Endothelial cell of umbilical vein (primary cell): ENCODE data around the gene RMP24.

Experiments
- BruUV-seq: library from RNA; stranded (reverse); fragments of 400-500 nt; replicated peaks from 2 replicates; lab custom pipeline; 2021; lab: Mats Ljungman, UMichigan
- CTCF ChIA-PET: fragments of 300-600, 350-600 bp; sonication (Branson Sonifier 250); formaldehyde crosslinking; loops from one replicate; lab custom pipeline; 2021; ENCODE audit warnings: antibody characterized with exemption, inconsistent platforms; lab: Charles Lee
- POLR2A ChIA-PET: fragments of 300-600, 350-600 bp; sonication (Branson Sonifier 250); formaldehyde crosslinking; loops from one replicate; lab custom pipeline; 2021; ENCODE audit warnings: antibody characterized with exemption, inconsistent platforms; lab: Charles Lee
- DNase-seq: peaks from one replicate; pipeline ENCODE4 v3.0.0-alpha.2; 2011; ENCODE audit warnings: low read depth, low spot score
- FAIRE-seq: peaks from 2 replicates; lab custom pipeline; 2011; peaks lifted over from hg19 to GRCh38; lab: Jason Lieb, UNC
- H2AFZ ChIP-seq: 2 replicates; pipeline ENCODE4 v1.6.0; 2012; ENCODE audit warnings: low read depth, low read length, control low read depth, inconsistent platforms
- H3K27ac ChIP-seq: 2 replicates; pipeline ENCODE4 v1.5.1; 2011; ENCODE audit warnings: low read depth, mild to moderate bottlenecking, control low read depth, low read length, moderate library complexity; ENCODE audit not compliant: insufficient read depth
- H3K27me3 ChIP-seq, 2 experiments: 2 replicates each; pipeline versions ENCODE4 v1.6.0 to v1.6.1; 2011; ENCODE audit warnings: low read length in 2 of 2, mixed read lengths in 1 of 2; ENCODE audit not compliant: control insufficient read depth in 2 of 2, insufficient read depth in 2 of 2
- H3K36me3 ChIP-seq, 2 experiments: 2 replicates in 1 of 2; 3 replicates in 1 of 2; pipeline ENCODE4 v1.5.1; 2011; ENCODE audit warnings: low read length in 2 of 2, mild to moderate bottlenecking in 1 of 2, moderate library complexity in 1 of 2; ENCODE audit not compliant: control insufficient read depth in 2 of 2, insufficient read depth in 2 of 2; ENCODE audit errors: extremely low read depth in 1 of 2
- H3K4me1 ChIP-seq: 3 replicates; pipeline ENCODE4 v1.5.1; 2011; ENCODE audit warnings: mild to moderate bottlenecking, low read length; ENCODE audit not compliant: control insufficient read depth, insufficient read depth; ENCODE audit errors: extremely low read depth
- H3K4me2 ChIP-seq: 2 replicates; pipeline ENCODE4 v1.6.1; 2011; ENCODE audit warnings: low read length, control low read depth, mixed read lengths; ENCODE audit not compliant: insufficient read depth
- H3K4me3 ChIP-seq, 3 experiments: fragments of 200-600 bp in 1 of 3; sonication (generic), shearing (Covaris generic) in 1 of 3; replicated peaks in 1 of 3; 2 replicates each; pipeline ENCODE4 v1.5.1; 2011 to 2016; ENCODE audit warnings: control low read depth in 3 of 3, low read length in 3 of 3, mild to moderate bottlenecking in 2 of 3, inconsistent platforms in 1 of 3, low read depth in 1 of 3, moderate library complexity in 1 of 3; ENCODE audit not compliant: insufficient read depth in 1 of 3
- H3K79me2 ChIP-seq: 2 replicates; pipeline ENCODE4 v1.6.0; 2012; ENCODE audit warnings: low read length, inconsistent platforms; ENCODE audit not compliant: control insufficient read depth, insufficient read depth
- H3K9ac ChIP-seq: replicated peaks from 2 replicates; pipeline ENCODE3; 2011; ENCODE audit warnings: low read length, control low read depth; ENCODE audit not compliant: insufficient read depth; ENCODE audit errors: extremely low read depth
- H3K9me1 ChIP-seq: replicated peaks from 3 replicates; pipeline ENCODE4 v1.6.0; 2011; ENCODE audit warnings: mild to moderate bottlenecking, low read length; ENCODE audit not compliant: control insufficient read depth, insufficient read depth; ENCODE audit errors: extremely low read depth
- H3K9me3 ChIP-seq: replicated peaks from 2 replicates; pipeline ENCODE4 v1.5.1; 2012; ENCODE audit warnings: low read length, inconsistent platforms; ENCODE audit not compliant: control insufficient read depth, insufficient read depth
- H4K20me1 ChIP-seq: replicated peaks from 2 replicates; pipeline ENCODE3; 2011; ENCODE audit warnings: mild to moderate bottlenecking, low read length; ENCODE audit not compliant: control insufficient read depth, insufficient read depth; ENCODE audit errors: extremely low read depth
- EZH2 ChIP-seq: IDR thresholded peaks from 2 replicates; pipeline ENCODE4 v1.6.1; 2012; ENCODE audit warnings: borderline replicate concordance, low read depth, mild to moderate bottlenecking, moderate library complexity, low read length, inconsistent platforms; ENCODE audit not compliant: severe bottlenecking
- GATA2 ChIP-seq: IDR thresholded peaks from 2 replicates; pipeline ENCODE4 v1.7.0; 2011; ENCODE audit warnings: low read depth, mild to moderate bottlenecking, moderate library complexity, mixed read lengths, low read length; ENCODE audit not compliant: insufficient read length, insufficient read depth
- MYC ChIP-seq: IDR thresholded peaks from one replicate; pipeline ENCODE4 v1.6.1; 2011; ENCODE audit warnings: mild to moderate bottlenecking, low read depth, low read length
- POLR2A ChIP-seq: IDR thresholded peaks from 2 replicates; pipeline ENCODE4 v1.6.1; 2012; ENCODE audit warnings: low read depth, mild to moderate bottlenecking, control low read depth, low read length
- POLR2AphosphoS5 ChIP-seq: IDR thresholded peaks from 2 replicates; pipeline ENCODE4 v1.6.1; 2012; ENCODE audit warnings: low read depth, mild to moderate bottlenecking, control low read depth, low read length, moderate library complexity; ENCODE audit not compliant: insufficient read depth
- dilution Hi-C: fragments of 300-500 bp; cut with MboI; formaldehyde crosslinking; loops from one replicate; pipeline ENCODE4 v1.15.0; 2019; ENCODE audit warnings: low sequenced_read_pairs; ENCODE audit not compliant: extremely low pct_ligation_motif_present
- intact Hi-C: fragments of 100-400 bp; cut with micrococcal nuclease; formaldehyde crosslinking; loops from one replicate; pipeline ENCODE4 v1.10.0; 2022
- TF ChIP-seq, protein P1 (sequence below): IDR thresholded peaks from 2 replicates; pipeline ENCODE4 v1.6.1; 2011; ENCODE audit not compliant: insufficient read depth, insufficient read length
- TF ChIP-seq, protein P2 (sequence below), 2 donors: IDR thresholded peaks; 1 replicate in 1 of 2; 2 replicates in 1 of 2; pipeline ENCODE4 v1.5.1; 2011; ENCODE audit warnings: low read length in 2 of 2, mild to moderate bottlenecking in 2 of 2, moderate library complexity in 2 of 2, control low read depth in 1 of 2, inconsistent platforms in 1 of 2, low read depth in 1 of 2; ENCODE audit not compliant: insufficient read depth in 1 of 2; ENCODE audit errors: extremely low read depth in 1 of 2

The RMP24 gene

DNA sequence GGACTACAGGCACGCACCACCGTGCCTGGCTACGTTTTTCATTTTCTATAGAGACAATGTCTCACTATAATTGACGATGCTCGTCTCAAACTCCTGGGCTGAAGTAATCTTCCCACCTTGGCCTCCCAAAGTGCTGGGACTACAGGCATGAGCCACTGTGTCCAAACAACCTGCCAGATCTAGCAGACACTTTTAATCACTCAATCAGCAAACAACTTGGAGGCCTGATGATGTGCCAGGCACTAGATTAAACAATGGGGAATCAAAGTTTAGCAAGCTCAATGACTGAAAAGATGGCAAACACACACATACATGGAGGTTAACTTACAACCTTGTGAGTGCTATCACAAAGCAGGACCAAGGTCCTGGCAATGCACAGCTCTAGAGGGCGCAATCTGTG is 29.8 kb upstream of the RMP24 start:
- no peaks in the 10 kb centered on the region for H3K36me3 ChIP-seq
- DNase-seq (no peak), FAIRE-seq (no peak)
- H3K4me2 ChIP-seq, result no peak overlapping the region
- no peak overlapping the region for H3K4me3 ChIP-seq
- H3K27me3 ChIP-seq, result peaks cover 0 to 3% of the 10 kb centered on the region in 2 experiments
- TF ChIP-seq POLR2AphosphoS5 (no peak), MYC (no peak), EZH2 (no peak), GATA2 (no peak), POLR2A (no peak)
- TF ChIP-seq, protein P1, sequence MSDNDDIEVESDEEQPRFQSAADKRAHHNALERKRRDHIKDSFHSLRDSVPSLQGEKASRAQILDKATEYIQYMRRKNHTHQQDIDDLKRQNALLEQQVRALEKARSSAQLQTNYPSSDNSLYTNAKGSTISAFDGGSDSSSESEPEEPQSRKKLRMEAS, result no peak
- TF ChIP-seq, protein P2, sequence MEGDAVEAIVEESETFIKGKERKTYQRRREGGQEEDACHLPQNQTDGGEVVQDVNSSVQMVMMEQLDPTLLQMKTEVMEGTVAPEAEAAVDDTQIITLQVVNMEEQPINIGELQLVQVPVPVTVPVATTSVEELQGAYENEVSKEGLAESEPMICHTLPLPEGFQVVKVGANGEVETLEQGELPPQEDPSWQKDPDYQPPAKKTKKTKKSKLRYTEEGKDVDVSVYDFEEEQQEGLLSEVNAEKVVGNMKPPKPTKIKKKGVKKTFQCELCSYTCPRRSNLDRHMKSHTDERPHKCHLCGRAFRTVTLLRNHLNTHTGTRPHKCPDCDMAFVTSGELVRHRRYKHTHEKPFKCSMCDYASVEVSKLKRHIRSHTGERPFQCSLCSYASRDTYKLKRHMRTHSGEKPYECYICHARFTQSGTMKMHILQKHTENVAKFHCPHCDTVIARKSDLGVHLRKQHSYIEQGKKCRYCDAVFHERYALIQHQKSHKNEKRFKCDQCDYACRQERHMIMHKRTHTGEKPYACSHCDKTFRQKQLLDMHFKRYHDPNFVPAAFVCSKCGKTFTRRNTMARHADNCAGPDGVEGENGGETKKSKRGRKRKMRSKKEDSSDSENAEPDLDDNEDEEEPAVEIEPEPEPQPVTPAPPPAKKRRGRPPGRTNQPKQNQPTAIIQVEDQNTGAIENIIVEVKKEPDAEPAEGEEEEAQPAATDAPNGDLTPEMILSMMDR (IDR thresholded peaks at IDR 0.05; ENCODE audit: extremely low read depth in 1 of 2, insufficient read depth in 1 of 2, low read depth in 1 of 2, low read length in 2 of 2), result no peak
- H2AFZ ChIP-seq, result no peak overlapping the region
- H3K27ac ChIP-seq, result no peak overlapping the region
- H4K20me1 ChIP-seq, result no peaks in the 10 kb centered on the region
- H3K9me1 ChIP-seq, result no peaks in the 10 kb centered on the region
- ChIA-PET POLR2A (no interaction called here), CTCF (interaction anchor here (6.9 kb wide), 1 partner anchor 8 kb away, joined by 68 read pairs; no protein-coding TSS in a partner anchor)
- BruUV-seq, result no TSS peak
- dilution Hi-C loops (no loop called here), intact Hi-C loops (no loop called here)
- H3K9me3 ChIP-seq, result no peaks in the 10 kb centered on the region
- no peak overlapping the region for H3K9ac ChIP-seq
- H3K79me2 ChIP-seq, result no peaks in the 10 kb centered on the region
- H3K4me1 ChIP-seq, result no peaks in the 10 kb centered on the region
